ENCODE results near the gene CPN1.

CPN1 gene

DNA sequence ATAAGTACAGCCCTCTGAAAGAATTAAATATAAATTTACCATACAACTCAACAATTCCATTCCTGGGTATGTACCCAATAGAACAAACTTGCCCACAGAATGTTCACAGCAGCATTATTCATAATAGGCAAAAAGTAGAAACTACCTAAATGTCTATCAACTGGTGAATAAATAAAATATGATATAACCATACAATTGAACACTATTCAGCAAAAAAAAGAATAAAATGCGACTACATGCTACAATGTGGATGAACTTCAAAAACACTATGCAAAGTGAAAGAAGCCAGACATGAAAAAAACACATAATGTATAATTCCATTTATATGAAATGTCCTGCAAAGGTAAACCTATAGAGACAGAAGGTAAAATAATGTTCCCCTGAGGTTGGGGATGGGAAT lies 2.0 kb upstream of the CPN1 start:
- no peak for TF ChIP-seq NFIC (IDR thresholded peaks at IDR 0.05)
- TF ChIP-seq RAD21 (IDR thresholded peaks at IDR 0.05; ENCODE audit: low read depth), result no peak
- TF ChIP-seq, protein P1, sequence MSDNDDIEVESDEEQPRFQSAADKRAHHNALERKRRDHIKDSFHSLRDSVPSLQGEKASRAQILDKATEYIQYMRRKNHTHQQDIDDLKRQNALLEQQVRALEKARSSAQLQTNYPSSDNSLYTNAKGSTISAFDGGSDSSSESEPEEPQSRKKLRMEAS (IDR thresholded peaks at IDR 0.05), result no peak
- TF ChIP-seq TAF1 (IDR thresholded peaks at IDR 0.05; ENCODE audit: low read depth), result no peak
- no peak for TF ChIP-seq CEBPB (IDR thresholded peaks at IDR 0.05)
- TF ChIP-seq EP300 (IDR thresholded peaks at IDR 0.05; ENCODE audit: borderline replicate concordance), result no peak
- no peak for TF ChIP-seq ZBTB7A (IDR thresholded peaks at IDR 0.05; ENCODE audit: low read depth)
- TF ChIP-seq TCF12 (IDR thresholded peaks at IDR 0.05; ENCODE audit: low read depth), result no peak
- TF ChIP-seq, protein P2, sequence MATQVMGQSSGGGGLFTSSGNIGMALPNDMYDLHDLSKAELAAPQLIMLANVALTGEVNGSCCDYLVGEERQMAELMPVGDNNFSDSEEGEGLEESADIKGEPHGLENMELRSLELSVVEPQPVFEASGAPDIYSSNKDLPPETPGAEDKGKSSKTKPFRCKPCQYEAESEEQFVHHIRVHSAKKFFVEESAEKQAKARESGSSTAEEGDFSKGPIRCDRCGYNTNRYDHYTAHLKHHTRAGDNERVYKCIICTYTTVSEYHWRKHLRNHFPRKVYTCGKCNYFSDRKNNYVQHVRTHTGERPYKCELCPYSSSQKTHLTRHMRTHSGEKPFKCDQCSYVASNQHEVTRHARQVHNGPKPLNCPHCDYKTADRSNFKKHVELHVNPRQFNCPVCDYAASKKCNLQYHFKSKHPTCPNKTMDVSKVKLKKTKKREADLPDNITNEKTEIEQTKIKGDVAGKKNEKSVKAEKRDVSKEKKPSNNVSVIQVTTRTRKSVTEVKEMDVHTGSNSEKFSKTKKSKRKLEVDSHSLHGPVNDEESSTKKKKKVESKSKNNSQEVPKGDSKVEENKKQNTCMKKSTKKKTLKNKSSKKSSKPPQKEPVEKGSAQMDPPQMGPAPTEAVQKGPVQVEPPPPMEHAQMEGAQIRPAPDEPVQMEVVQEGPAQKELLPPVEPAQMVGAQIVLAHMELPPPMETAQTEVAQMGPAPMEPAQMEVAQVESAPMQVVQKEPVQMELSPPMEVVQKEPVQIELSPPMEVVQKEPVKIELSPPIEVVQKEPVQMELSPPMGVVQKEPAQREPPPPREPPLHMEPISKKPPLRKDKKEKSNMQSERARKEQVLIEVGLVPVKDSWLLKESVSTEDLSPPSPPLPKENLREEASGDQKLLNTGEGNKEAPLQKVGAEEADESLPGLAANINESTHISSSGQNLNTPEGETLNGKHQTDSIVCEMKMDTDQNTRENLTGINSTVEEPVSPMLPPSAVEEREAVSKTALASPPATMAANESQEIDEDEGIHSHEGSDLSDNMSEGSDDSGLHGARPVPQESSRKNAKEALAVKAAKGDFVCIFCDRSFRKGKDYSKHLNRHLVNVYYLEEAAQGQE (IDR thresholded peaks at IDR 0.05; ENCODE audit: low read depth), result no peak
- no peak for TF ChIP-seq CREB1 (IDR thresholded peaks at IDR 0.05; ENCODE audit: low read depth)
- TF ChIP-seq TEAD4 (IDR thresholded peaks at IDR 0.05), result no peak
- TF ChIP-seq, protein P3, sequence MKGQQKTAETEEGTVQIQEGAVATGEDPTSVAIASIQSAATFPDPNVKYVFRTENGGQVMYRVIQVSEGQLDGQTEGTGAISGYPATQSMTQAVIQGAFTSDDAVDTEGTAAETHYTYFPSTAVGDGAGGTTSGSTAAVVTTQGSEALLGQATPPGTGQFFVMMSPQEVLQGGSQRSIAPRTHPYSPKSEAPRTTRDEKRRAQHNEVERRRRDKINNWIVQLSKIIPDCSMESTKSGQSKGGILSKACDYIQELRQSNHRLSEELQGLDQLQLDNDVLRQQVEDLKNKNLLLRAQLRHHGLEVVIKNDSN (IDR thresholded peaks at IDR 0.05), result no peak
- no peak for TF ChIP-seq FOXM1 (IDR thresholded peaks at IDR 0.05; ENCODE audit: borderline replicate concordance, low read depth)

DNA sequence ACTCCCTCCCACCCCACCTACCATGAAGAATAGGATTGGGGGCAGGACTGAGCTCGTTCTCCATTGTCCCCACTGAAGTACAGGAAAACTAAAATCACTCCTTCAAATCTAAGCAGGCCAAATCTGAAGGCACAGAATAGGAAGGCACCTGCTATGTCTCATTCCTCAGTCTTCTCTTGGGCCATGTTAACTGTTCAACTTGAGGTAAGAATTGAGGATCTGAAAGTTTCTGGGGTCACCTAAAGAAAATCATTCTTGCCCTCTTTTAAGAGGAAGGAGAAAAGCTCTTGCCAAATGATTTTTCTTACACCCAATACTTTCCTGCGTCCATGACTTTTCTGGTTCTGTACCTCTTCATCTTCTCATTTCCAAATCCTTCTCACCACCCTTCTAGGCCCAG lies 4.9 kb downstream of the CPN1 start:
- no peak for TF ChIP-seq YY1 (IDR thresholded peaks at IDR 0.05; ENCODE audit: low read depth)
- TF ChIP-seq CEBPB (IDR thresholded peaks at IDR 0.05), result no peak
- no peak for TF ChIP-seq NFIC (IDR thresholded peaks at IDR 0.05)
- TF ChIP-seq EGR1 (IDR thresholded peaks at IDR 0.05), result no peak
- no peak for TF ChIP-seq ZBTB7A (IDR thresholded peaks at IDR 0.05; ENCODE audit: low read depth)
- TF ChIP-seq EP300 (IDR thresholded peaks at IDR 0.05; ENCODE audit: borderline replicate concordance), result no peak
- no peak for TF ChIP-seq RAD21 (IDR thresholded peaks at IDR 0.05; ENCODE audit: low read depth)
- TF ChIP-seq CREB1 (IDR thresholded peaks at IDR 0.05; ENCODE audit: low read depth), result no peak
- TF ChIP-seq TCF12 (IDR thresholded peaks at IDR 0.05; ENCODE audit: low read depth), result no peak
- TF ChIP-seq, protein P1 (IDR thresholded peaks at IDR 0.05), result no peak
- TF ChIP-seq FOXM1 (IDR thresholded peaks at IDR 0.05; ENCODE audit: borderline replicate concordance, low read depth), result no peak
- TF ChIP-seq TAF1 (IDR thresholded peaks at IDR 0.05; ENCODE audit: low read depth), result no peak

DNA sequence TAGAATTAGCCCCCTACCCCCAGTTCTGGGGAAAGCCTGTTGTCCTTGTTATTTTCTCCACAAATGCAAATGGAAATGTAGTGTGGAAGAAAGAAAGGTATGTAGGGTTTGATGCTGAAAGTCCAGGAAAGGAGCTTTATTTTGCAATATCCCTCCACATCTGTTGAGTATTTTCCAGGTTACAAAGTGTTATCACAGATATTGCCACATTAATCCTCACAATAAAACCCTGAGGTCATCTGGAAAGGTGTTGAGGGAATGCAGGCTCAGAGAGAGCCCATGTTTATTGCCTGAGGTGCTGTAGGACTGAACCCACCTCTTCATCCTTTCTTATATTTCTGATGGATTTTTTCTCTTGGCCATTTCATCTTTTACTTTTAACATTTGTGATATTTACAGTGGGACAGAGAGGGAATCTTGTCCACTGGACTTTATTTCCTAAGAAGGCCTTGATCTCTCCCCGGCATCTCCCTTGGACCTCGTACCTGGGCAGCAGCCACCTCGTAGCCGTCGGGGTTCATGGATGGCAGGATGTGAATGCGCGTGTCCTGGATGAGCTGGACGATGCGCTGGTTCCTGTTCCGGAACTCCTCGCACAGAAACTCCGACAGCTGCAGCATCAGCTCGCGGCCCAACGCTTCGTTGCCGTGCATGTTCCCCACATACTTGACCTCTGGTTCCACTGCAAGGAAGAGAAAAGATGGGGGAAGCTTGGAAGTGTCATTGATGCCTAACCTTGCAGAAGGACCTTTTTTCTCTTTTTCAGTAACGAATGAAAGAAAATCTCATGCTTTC lies 6.0 kb downstream of the CPN1 start:
- no peak for TF ChIP-seq EP300 (IDR thresholded peaks at IDR 0.05; ENCODE audit: borderline replicate concordance)
- no peak for TF ChIP-seq CEBPB (IDR thresholded peaks at IDR 0.05)
- no peak for TF ChIP-seq TEAD4 (IDR thresholded peaks at IDR 0.05)
- no peak for TF ChIP-seq ZBTB7A (IDR thresholded peaks at IDR 0.05; ENCODE audit: low read depth)
- no peak for TF ChIP-seq NFIC (IDR thresholded peaks at IDR 0.05)
- no peak for TF ChIP-seq RAD21 (IDR thresholded peaks at IDR 0.05; ENCODE audit: low read depth)
- no peak for TF ChIP-seq CREB1 (IDR thresholded peaks at IDR 0.05; ENCODE audit: low read depth)
- TF ChIP-seq FOXM1 (IDR thresholded peaks at IDR 0.05; ENCODE audit: borderline replicate concordance, low read depth), result no peak
- TF ChIP-seq EGR1 (IDR thresholded peaks at IDR 0.05), result no peak
- TF ChIP-seq TAF1 (IDR thresholded peaks at IDR 0.05; ENCODE audit: low read depth), result no peak
- TF ChIP-seq, protein P3 (IDR thresholded peaks at IDR 0.05), result no peak
- TF ChIP-seq, protein P2 (IDR thresholded peaks at IDR 0.05; ENCODE audit: low read depth), result no peak
- no peak for TF ChIP-seq TCF12 (IDR thresholded peaks at IDR 0.05; ENCODE audit: low read depth)
- TF ChIP-seq YY1 (IDR thresholded peaks at IDR 0.05; ENCODE audit: low read depth), result no peak
- TF ChIP-seq, protein P1 (IDR thresholded peaks at IDR 0.05), result no peak

DNA sequence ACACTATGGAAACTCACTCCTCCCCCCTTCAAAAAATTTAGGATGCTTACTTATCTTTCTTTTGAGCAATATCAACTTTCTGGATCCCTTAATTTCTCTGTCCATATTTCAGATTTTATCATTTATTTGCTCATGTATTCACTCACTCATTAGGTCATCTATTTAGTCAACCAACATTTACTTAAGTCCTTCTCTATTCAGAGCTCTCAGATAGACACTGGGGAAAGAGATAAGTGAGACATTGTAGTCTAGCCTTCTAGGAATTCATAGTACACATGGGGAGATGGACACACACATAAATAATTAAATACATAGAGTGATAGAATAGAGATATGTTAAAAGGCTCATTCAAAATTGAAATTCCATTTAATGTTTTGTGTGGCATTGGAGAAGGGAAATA lies 9.2 kb downstream of the CPN1 start:
- TF ChIP-seq TCF12 (IDR thresholded peaks at IDR 0.05; ENCODE audit: low read depth), result no peak
- TF ChIP-seq, protein P3 (IDR thresholded peaks at IDR 0.05), result no peak
- no peak for TF ChIP-seq CREB1 (IDR thresholded peaks at IDR 0.05; ENCODE audit: low read depth)

DNA sequence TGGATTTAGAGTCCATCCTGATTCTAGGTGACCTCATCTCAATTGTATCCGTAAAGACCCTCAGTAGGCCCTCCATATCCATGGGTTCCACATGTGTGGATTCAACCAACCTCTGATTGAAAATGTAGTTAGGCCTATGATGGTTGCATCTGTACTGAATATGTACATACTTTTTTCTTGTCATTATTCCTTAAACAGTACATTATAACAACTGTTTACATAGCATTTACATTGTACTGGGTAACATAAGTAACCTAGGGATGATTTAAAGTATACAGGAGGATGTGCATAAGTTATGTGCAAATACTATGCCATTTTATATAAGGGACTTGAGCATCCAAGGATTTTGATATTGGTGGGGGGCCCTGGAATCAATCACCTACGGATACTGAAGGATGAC lies 10.1 kb downstream of the CPN1 start:
- no peak for TF ChIP-seq FOXM1 (IDR thresholded peaks at IDR 0.05; ENCODE audit: borderline replicate concordance, low read depth)
- no peak for TF ChIP-seq TEAD4 (IDR thresholded peaks at IDR 0.05)
- TF ChIP-seq RAD21 (IDR thresholded peaks at IDR 0.05; ENCODE audit: low read depth), result no peak
- TF ChIP-seq YY1 (IDR thresholded peaks at IDR 0.05; ENCODE audit: low read depth), result no peak
- no peak for TF ChIP-seq EGR1 (IDR thresholded peaks at IDR 0.05)
- TF ChIP-seq TCF12 (IDR thresholded peaks at IDR 0.05; ENCODE audit: low read depth), result no peak
- TF ChIP-seq CREB1 (IDR thresholded peaks at IDR 0.05; ENCODE audit: low read depth), result no peak

Data from Ishikawa (cell line).